OCI-LY7 (cell line): Measurements from ENCODE around the gene NSMCE1.

ENCODE experiments used
- EZH2phosphoT487 ChIP-seq: fragments of 200-600 bp; sonication (generic); IDR thresholded peaks from 2 replicates; pipeline ENCODE4 v1.6.1; 2018; ENCODE audit warnings: low read depth, borderline replicate concordance, mild to moderate bottlenecking, mixed run types, antibody characterized with exemption, low read length, moderate library complexity, mixed read lengths
- TF ChIP-seq, protein P1 (sequence below): fragments of 200-600 bp; sonication (generic); conservative IDR thresholded peaks from 2 replicates; pipeline ENCODE4 v1.5.1; 2014; ENCODE audit warnings: mild to moderate bottlenecking, antibody characterized with exemption, low read length, moderate library complexity, mixed read lengths

DNA sequence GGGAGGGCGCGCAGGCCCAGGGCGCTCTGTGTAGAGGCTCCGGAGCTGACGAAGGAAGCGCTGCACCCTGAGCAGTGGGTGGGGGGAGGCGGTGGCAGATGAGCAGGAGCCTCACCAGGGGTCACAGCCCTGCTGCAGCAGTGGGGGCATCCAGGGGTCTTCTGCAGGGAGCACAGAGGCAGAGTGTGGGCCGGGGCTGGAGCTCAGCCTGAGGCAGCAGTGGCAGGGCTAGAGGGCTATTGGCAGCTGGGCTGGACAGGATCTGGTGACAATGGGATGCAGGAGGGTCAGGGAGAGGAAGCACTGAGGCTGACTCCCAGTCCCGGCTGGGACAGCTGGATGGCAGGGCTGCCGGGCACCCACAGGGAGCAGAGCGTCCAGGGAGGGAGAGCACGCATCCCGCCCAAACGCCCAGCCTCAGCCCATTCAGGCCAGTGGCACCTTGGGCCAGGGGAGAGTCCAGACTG lies 44.3 kb downstream of the NSMCE1 start:
- TF ChIP-seq, protein P1, sequence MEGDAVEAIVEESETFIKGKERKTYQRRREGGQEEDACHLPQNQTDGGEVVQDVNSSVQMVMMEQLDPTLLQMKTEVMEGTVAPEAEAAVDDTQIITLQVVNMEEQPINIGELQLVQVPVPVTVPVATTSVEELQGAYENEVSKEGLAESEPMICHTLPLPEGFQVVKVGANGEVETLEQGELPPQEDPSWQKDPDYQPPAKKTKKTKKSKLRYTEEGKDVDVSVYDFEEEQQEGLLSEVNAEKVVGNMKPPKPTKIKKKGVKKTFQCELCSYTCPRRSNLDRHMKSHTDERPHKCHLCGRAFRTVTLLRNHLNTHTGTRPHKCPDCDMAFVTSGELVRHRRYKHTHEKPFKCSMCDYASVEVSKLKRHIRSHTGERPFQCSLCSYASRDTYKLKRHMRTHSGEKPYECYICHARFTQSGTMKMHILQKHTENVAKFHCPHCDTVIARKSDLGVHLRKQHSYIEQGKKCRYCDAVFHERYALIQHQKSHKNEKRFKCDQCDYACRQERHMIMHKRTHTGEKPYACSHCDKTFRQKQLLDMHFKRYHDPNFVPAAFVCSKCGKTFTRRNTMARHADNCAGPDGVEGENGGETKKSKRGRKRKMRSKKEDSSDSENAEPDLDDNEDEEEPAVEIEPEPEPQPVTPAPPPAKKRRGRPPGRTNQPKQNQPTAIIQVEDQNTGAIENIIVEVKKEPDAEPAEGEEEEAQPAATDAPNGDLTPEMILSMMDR: no peak
- no peak for TF ChIP-seq EZH2phosphoT487
